ENCODE results near the gene OR2AE1.
"Not testable (repeated sequence)": the region's sequence is repeated elsewhere in the genome, so short reads cannot be mapped to it uniquely, and the experiment has no call there.

The OR2AE1 gene

GRCh38 chr7:99876933-99877332, at the start of gene OR2AE1:
TSS of gene OR2AE1 (minus strand) at chr7:99877033. CDS start at chr7:99877033, 0 bp downstream.
- DNase-seq (ENCODE audit: low spot score): no peak

GRCh38 chr7:99926321-99926720, 49.5 kb upstream of the OR2AE1 start:
- no peak for DNase-seq (ENCODE audit: low spot score)

- no peak for DNase-seq (ENCODE audit: low spot score)
These were observed 46.4 kb upstream of the OR2AE1 start for GRCh38 chr7:99923200-99923599.

- DNase-seq (ENCODE audit: low spot score): no peak
These were observed 43.3 kb upstream of the OR2AE1 start for GRCh38 chr7:99920149-99920548.

GRCh38 chr7:99919814-99920112, 42.9 kb upstream of the OR2AE1 start:
- DNase-seq (ENCODE audit: low spot score): no peak

GRCh38 chr7:99918959-99919813, 42.4 kb upstream of the OR2AE1 start, which contains the start of gene TRIM4:
TSS of gene TRIM4 (minus strand) at chr7:99919530. CDS start at chr7:99919401, 129 bp downstream.
- DNase-seq (ENCODE audit: low spot score): peak; percentile 95

- DNase-seq (ENCODE audit: low spot score): no peak
These were observed 34.1 kb upstream of the OR2AE1 start for GRCh38 chr7:99910976-99911375.

GRCh38 chr7:99901581-99901980, 24.7 kb upstream of the OR2AE1 start:
- no peak for DNase-seq (ENCODE audit: low spot score)

- no peak for DNase-seq (ENCODE audit: low spot score)
These were observed 23.1 kb upstream of the OR2AE1 start for GRCh38 chr7:99899830-99900519.

GRCh38 chr7:99898836-99899235, 22.0 kb upstream of the OR2AE1 start:
- DNase-seq (ENCODE audit: low spot score): no peak

GRCh38 chr7:99898023-99898357, 21.2 kb upstream of the OR2AE1 start:
- no peak for DNase-seq (ENCODE audit: low spot score)

- DNase-seq (ENCODE audit: low spot score): no peak
These were observed 20.6 kb upstream of the OR2AE1 start for GRCh38 chr7:99897322-99898022.

GRCh38 chr7:99894738-99895137, 17.9 kb upstream of the OR2AE1 start:
- DNase-seq (ENCODE audit: low spot score): no peak

- no peak for DNase-seq (ENCODE audit: low spot score)
These were observed 16.4 kb upstream of the OR2AE1 start for GRCh38 chr7:99893280-99893679.

- DNase-seq (ENCODE audit: low spot score): not testable (repeated sequence)
These were observed 13.5 kb upstream of the OR2AE1 start for GRCh38 chr7:99890348-99890747.

GRCh38 chr7:99888366-99888765, 11.5 kb upstream of the OR2AE1 start:
- DNase-seq (ENCODE audit: low spot score): not testable (repeated sequence)

GRCh38 chr7:99881370-99881769, 4.5 kb upstream of the OR2AE1 start:
- DNase-seq (ENCODE audit: low spot score): no peak

GRCh38 chr7:99876491-99876890, 342 bp downstream of the OR2AE1 start:
- no peak for DNase-seq (ENCODE audit: low spot score)

GRCh38 chr7:99868246-99868645, 8.6 kb downstream of the OR2AE1 start:
- DNase-seq (ENCODE audit: low spot score): no peak

- not testable (repeated sequence) for DNase-seq (ENCODE audit: low spot score)
These were observed 9.4 kb downstream of the OR2AE1 start for GRCh38 chr7:99867477-99867876.

- no peak for DNase-seq (ENCODE audit: low spot score)
These were observed 12.9 kb downstream of the OR2AE1 start for GRCh38 chr7:99863847-99864440.

All from Ammon's horn (tissue), 1 donor.